K562 (cell line): ENCODE data around the gene PLEKHA7. TPM values are rescaled to one million over a fixed set of nuclear protein-coding genes. Genes with fewer than 3 reads are reported as not detected.

Source experiments
- ATAC-seq: fragments of 200-7000 bp; cut with Tn5 transposase; 3 replicates; pipeline ENCODE4 v1.9.1; 2020; ENCODE audit warnings: moderate library complexity
- BruUV-seq: library from RNA; stranded (reverse); fragments of 400-500 nt; replicated peaks from 2 replicates; lab custom pipeline; 2021; lab: Mats Ljungman, UMichigan
- CTCF ChIA-PET: fragments of 300-600 bp; formaldehyde crosslinking; extraction: SDS; loops from one replicate; lab custom pipeline; 2021; ENCODE audit warnings: low intra/inter-chr PET ratio; lab: Yijun Ruan, JAX
- POLR2A ChIA-PET: fragments of 300-600, 350-650 bp; sonication (Branson Sonifier 250); formaldehyde crosslinking; extraction: SDS; loops from one replicate; lab custom pipeline; 2021; ENCODE audit warnings: antibody characterized with exemption, inconsistent platforms; lab: Yijun Ruan, JAX
- DNase-seq, 4 experiments: peaks; one replicate each; pipeline versions ENCODE4 v3.0.0 to v3.0.0-alpha.2; 2011 to 2018; ENCODE audit warnings: low spot score in 3 of 4, mixed read lengths in 3 of 4; ENCODE audit errors: extremely low read depth in 1 of 4
- FAIRE-seq: peaks from 2 replicates; lab custom pipeline; 2011; peaks lifted over from hg19 to GRCh38; lab: Jason Lieb, UNC
- H2AFZ ChIP-seq: 2 replicates; pipeline ENCODE4 v1.6.0; 2011; ENCODE audit warnings: low read depth, low read length, control low read depth, inconsistent platforms
- H3K27ac ChIP-seq: fragments of 200-600 bp; 3 replicates; pipeline ENCODE4 v1.8.0; 2011; ENCODE audit warnings: low read depth, mild to moderate bottlenecking, control low read depth, inconsistent platforms, low read length, moderate library complexity, mixed read lengths; ENCODE audit errors: extremely low read depth
- H3K27me3 ChIP-seq, 2 experiments: fragments of 300-600 bp in 1 of 2; 2 replicates in 1 of 2; 3 replicates in 1 of 2; pipeline versions ENCODE4 v1.6.0 to v1.8.0; 2011; ENCODE audit warnings: inconsistent platforms in 2 of 2, low read length in 2 of 2, mild to moderate bottlenecking in 1 of 2, mixed read lengths in 1 of 2, moderate library complexity in 1 of 2; ENCODE audit not compliant: control insufficient read depth in 2 of 2, insufficient read depth in 2 of 2
- H3K36me3 ChIP-seq: fragments of 300-600 bp; 3 replicates; pipeline ENCODE4 v1.8.0; 2011; ENCODE audit warnings: mild to moderate bottlenecking, low read length, inconsistent platforms; ENCODE audit not compliant: control insufficient read depth, insufficient read depth
- H3K4me1 ChIP-seq, 2 experiments: fragments of 200-600 bp in 1 of 2; replicated peaks in 1 of 2; 2 replicates in 1 of 2; 3 replicates in 1 of 2; pipeline versions ENCODE4 v1.5.1 to v1.8.0; 2011; ENCODE audit warnings: inconsistent platforms in 2 of 2, low read length in 2 of 2, mild to moderate bottlenecking in 1 of 2, mixed read lengths in 1 of 2, moderate library complexity in 1 of 2; ENCODE audit not compliant: control insufficient read depth in 2 of 2, insufficient read depth in 2 of 2
- H3K4me2 ChIP-seq: 2 replicates; pipeline ENCODE4 v1.6.1; 2011; ENCODE audit warnings: low read length, control low read depth, inconsistent platforms, mixed read lengths; ENCODE audit not compliant: insufficient read depth
- H3K4me3 ChIP-seq: fragments of 200-600 bp; sonication (generic), shearing (Covaris generic); 2 replicates; pipeline ENCODE4 v1.5.1; 2016; ENCODE audit warnings: control low read depth, inconsistent platforms
- H3K79me2 ChIP-seq: fragments of 200-600 bp; 3 replicates; pipeline ENCODE4 v1.8.0; 2011; ENCODE audit warnings: low read length, inconsistent platforms; ENCODE audit not compliant: control insufficient read depth, insufficient read depth
- H3K9ac ChIP-seq, 2 experiments: 2 replicates each; pipeline versions ENCODE4 v1.6.0 to v1.6.1; 2011; ENCODE audit warnings: low read depth in 2 of 2, low read length in 2 of 2, control low read depth in 1 of 2, inconsistent platforms in 1 of 2, mild to moderate bottlenecking in 1 of 2, mixed read lengths in 1 of 2; ENCODE audit not compliant: insufficient read depth in 1 of 2
- H3K9me1 ChIP-seq: one replicate; pipeline ENCODE4 v1.6.0; 2011; ENCODE audit warnings: inconsistent platforms, mild to moderate bottlenecking, low read length, moderate library complexity; ENCODE audit not compliant: control insufficient read depth, insufficient read depth
- H3K9me3 ChIP-seq: replicated peaks from 2 replicates; pipeline ENCODE4 v1.5.1; 2011; ENCODE audit warnings: low read depth, low read length, inconsistent platforms; ENCODE audit not compliant: control insufficient read depth, insufficient read depth
- H4K20me1 ChIP-seq: replicated peaks from 2 replicates; pipeline ENCODE4 v1.6.1; 2011; ENCODE audit warnings: low read length, inconsistent platforms, mixed read lengths; ENCODE audit not compliant: control insufficient read depth, insufficient read depth
- E2F1 ChIP-seq: sonication (generic); formaldehyde crosslinking; IDR thresholded peaks from 2 replicates; pipeline ENCODE4 v1.8.1; 2023; ENCODE audit warnings: mild to moderate bottlenecking, missing genetic modification reagents, moderate library complexity
- MCM7 ChIP-seq, 2 experiments: fragments of 450-650 bp; IDR thresholded peaks; 2 replicates each; pipeline ENCODE4 v1.6.1; 2016 to 2018
- MIER1 ChIP-seq: fragments of 450-650 bp; IDR thresholded peaks from 2 replicates; pipeline ENCODE4 v1.6.1; 2016; ENCODE audit warnings: antibody characterized with exemption, mild to moderate bottlenecking, low read depth
- NFIC ChIP-seq: fragments of 450-650 bp; IDR thresholded peaks from 2 replicates; pipeline ENCODE4 v1.6.1; 2017; ENCODE audit warnings: mild to moderate bottlenecking, inconsistent platforms
- RAD51 ChIP-seq: fragments of 450-650 bp; IDR thresholded peaks from 2 replicates; pipeline ENCODE4 v1.7.1; 2016; ENCODE audit warnings: low read depth, mild to moderate bottlenecking, borderline replicate concordance
- ZNF384 ChIP-seq: IDR thresholded peaks from 2 replicates; pipeline ENCODE4 v1.6.1; 2012; ENCODE audit warnings: low read depth, low read length, improper control_type of control experiment
- WGBS: fragments of 100-300 bp; shearing (Covaris generic); methylation state at CpG from one replicate; pipeline ENCODE4 v1.1.6; 2016; ENCODE audit warnings: low coverage, mixed read lengths; ENCODE audit not compliant: insufficient coverage; ENCODE audit errors: missing lambda C conversion rate; 5-methylcytosine and 5-hydroxymethylcytosine counted together
- in situ Hi-C: fragments of 300-500 bp; cut with MboI; formaldehyde crosslinking; loops from 4 replicates; pipeline ENCODE4 v1.15.0; 2018; ENCODE audit warnings: inconsistent platforms, mixed read lengths
- intact Hi-C: fragments of 100-400 bp; cut with micrococcal nuclease; formaldehyde crosslinking; loops from 2 replicates; pipeline ENCODE4 v1.14.2; 2022
- polyA plus RNA-seq, 8 experiments: library from polyadenylated mRNA; depleted of rRNA in 4 of 8; stranded (reverse) in 5 of 8; unstranded in 3 of 8; fragments of >200 nt; fragmentation: Nextera tagmentation in 2 of 8; fragmentation: Illumina TruSeq in 1 of 8; extraction: Ambion mirVana in 2 of 8; extraction: Trizol in 1 of 8; gene quantifications; 2 replicates each; pipeline versions ENCODE4 v1.2.1 to v1.2.3, GENCODE V29; 2011 to 2014; ENCODE audit warnings: inconsistent platforms in 1 of 8, missing spikeins in 1 of 8
- total RNA-seq, 7 experiments: library from RNA; depleted of rRNA in 6 of 7; stranded (reverse); fragments of >200 nt in 6 of 7; fragmentation: Illumina TruSeq in 2 of 7; extraction: Trizol in 2 of 7; gene quantifications; 2 replicates each; pipeline versions ENCODE4 v1.2.1 to v1.2.3, GENCODE V29; 2011 to 2021; ENCODE audit warnings: low replicate concordance in 1 of 7

The PLEKHA7 gene
- total and polyA plus RNA-seq, 9 of the 15 experiments (the other 6 are each of a cell fraction or from before 2014, with no cell fraction given): 0.06 to 0.77 (median 0.20) TPM; not detected in 1

GRCh38 chr11:16987205-16987568 lies 27.0 kb downstream of the PLEKHA7 start:
- no peak overlapping the region for H3K27ac ChIP-seq
- TF ChIP-seq E2F1: no peak
- no peak for TF ChIP-seq ZNF384
- no peak for TF ChIP-seq MIER1
- TF ChIP-seq RAD51: no peak
- no peak for TF ChIP-seq MCM7 (IDR thresholded peaks at IDR 0.05)
- TF ChIP-seq NFIC: 0 out of 2 replicates have a peak, but pooled peaks have one; percentile 4
- in situ Hi-C loops: no loop called here
- no peak overlapping the region for H3K9ac ChIP-seq
- H3K4me1 ChIP-seq: no peaks in the 10 kb centered on the region; a peak in 2 of 5 replicates
- intact Hi-C loops: no loop called here
- no peak for FAIRE-seq
- ChIA-PET CTCF (no interaction called here), POLR2A (interaction anchor here (0.6 kb wide), 1 partner anchor 289 kb away, joined by 3 read pairs; the partner anchor contains the start of gene NUCB2)
- WGBS: 46% methylated on average over 6 of the region's 6 CpGs
- peak; percentile 47 to 66 (median 62) for DNase-seq
- no peak overlapping the region for H3K4me2 ChIP-seq
- no peaks in the 10 kb centered on the region for H4K20me1 ChIP-seq
- H3K36me3 ChIP-seq: no peaks in the 10 kb centered on the region
- ATAC-seq: peak; percentile 57
- H2AFZ ChIP-seq: 0 out of 2 replicates have a peak overlapping the region, but pooled peaks have one; percentile 4
- no TSS peak for BruUV-seq
- no peak overlapping the region for H3K4me3 ChIP-seq
- no peaks in the 10 kb centered on the region for H3K79me2 ChIP-seq
- H3K9me3 ChIP-seq: no peaks in the 10 kb centered on the region
- no peaks in the 10 kb centered on the region for H3K9me1 ChIP-seq
- H3K27me3 ChIP-seq: peaks cover 4 to 13% of the 10 kb centered on the region in 2 experiments; a peak in 3 of 5 replicates
